ELF-1 (cell line): ENCODE measurements around the gene FAHD1.
A peak's percentile ranks its signal among the peaks of the same experiment; 100 is the strongest.
"Not testable (repeated sequence)": the region's sequence is repeated elsewhere in the genome, so short reads cannot be mapped to it uniquely, and the experiment has no call there.

Experiments used
- DNase-seq: peaks from one replicate; pipeline ENCODE4 v3.0.0-alpha.2; 2016; ENCODE audit warnings: low read depth, low spot score

FAHD1 gene

GRCh38 chr16:1789643-1790045 is 37.4 kb upstream of the FAHD1 start:
- no peak for DNase-seq

DNA sequence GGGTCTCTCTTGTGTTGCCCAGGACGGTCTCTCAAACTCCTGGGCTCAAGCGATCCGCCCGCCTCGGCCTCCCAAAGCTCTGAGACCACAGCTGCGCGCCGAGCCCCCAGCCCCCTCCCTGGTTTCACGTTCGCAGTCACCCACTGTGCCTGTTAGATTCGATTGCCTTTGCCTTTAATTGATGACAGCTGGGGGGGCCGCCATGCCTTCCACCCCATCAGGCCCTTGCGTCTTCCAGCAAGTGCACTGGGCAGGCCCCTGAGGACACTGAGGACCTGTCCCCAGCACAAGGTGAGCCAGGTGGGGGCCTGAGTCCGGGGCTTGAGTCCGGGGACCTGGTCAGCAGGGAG is 36.8 kb upstream of the FAHD1 start:
- DNase-seq = no peak

DNA sequence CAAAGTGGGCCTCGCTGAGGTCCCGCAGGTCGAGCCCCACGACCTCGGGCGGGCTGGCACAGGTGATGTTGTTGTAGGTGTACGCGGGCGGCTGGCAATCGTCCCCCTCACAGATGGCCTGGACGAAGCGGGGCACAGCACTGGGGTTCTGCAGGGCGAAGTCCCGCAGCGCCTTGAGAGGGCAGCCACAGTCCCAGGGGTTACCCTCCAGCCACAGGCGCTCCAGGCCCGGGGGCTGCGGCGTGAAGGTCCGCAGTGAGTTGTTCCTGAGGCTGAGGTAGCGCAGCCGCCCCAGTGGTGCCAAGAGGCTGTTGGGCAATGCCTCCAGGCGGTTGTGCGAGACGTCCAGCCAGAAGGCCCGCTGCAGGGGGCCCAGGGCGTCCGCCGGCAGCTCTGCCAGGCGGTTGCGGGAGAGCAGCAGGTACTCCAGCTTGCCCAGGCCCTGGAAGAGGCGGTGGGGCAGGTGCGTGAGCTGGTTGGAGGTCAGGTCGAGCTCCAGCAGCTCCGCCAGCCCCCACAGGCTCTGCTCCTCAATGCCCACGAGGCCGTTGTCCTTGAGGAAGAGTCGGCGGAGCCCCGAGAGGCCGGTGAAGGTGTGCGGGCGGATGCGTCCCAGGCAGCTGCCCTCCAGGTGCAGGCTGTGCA is 36.3 kb upstream of the FAHD1 start:
- no peak for DNase-seq

- no peak for DNase-seq
Measured at GRCh38 chr16:1791256-1791942, 35.6 kb upstream of the FAHD1 start.

DNA sequence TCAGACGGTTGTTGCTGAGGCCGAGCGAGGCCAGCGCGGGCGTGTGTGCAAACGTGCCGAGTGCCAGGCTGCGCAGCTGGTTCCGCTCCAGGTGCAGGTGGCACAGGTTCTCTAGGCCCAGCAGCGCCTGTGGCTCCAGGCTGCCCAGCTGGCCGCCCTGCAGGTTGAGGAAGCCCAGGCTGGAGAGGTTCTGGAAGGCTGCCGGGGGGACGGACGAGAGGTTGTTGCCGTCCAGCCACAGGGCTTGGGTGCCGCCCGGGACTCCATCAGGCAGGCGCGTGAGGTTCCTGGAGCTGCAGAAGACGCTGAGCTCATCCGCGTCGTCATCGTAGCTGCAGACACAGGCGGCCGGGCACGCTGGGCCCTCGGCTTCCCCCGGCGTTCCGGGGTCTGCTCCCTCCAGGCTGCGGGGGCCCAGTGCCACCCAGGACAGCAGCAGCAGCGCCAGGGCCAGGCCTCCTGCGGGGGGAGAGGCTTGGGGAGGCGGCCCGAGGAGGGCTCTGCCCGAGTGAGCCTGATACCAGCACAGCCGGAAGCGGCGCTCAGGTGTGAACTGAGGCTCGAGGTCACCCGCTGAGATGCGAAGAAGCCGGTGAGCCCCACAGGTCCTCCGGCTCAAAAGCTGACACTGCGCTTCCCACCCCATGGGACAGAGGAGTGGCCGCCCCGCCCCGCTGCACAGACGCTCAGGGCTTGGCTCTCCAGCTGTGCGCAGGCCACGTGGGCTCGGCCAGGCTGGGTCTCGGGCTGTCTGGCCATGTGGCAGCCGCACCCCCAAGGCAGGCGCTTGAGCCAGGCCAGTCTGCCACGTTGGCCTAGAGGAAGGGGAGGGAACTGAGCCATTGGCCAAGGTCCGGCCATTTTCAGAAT is 34.8 kb upstream of the FAHD1 start:
- no peak for DNase-seq

GRCh38 chr16:1792836-1793577 is 34.0 kb upstream of the FAHD1 start:
- DNase-seq = no peak

DNA sequence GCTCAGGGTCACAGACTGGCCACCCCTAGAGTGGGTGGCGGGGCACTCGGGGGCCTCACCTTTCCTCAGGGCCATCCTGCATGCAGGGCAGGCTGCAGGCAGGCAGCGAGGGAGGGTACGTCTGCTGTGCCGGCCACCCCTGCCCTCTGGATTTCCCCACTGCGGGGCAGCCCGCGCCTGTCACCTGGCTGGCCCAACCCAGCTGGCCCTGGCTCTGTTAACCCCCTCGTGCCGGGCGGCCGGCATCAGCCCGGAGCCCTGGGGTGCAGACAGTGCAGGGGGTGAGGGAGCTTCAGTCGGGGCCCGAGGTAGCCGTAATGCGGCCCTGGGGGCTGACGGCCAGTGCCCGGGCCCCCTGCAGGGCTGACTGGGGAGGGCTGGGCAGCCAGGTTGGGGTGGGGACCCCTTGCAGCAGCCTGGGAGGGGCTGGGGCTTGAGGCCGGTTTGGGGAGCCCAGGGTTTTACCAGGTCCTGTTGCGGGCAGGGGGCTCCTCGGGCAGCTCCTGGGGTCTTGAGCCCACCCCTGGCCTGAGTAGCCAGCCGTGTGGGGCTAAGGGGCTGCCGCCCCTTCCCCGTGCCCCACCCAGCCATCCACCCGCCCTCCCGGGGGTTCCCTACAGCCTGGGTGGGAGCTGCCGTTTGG is 33.3 kb upstream of the FAHD1 start, which contains the start of gene IGFALS:
Gene IGFALS, minus strand, starts transcription at position 128 of the 643 bp plus-strand sequence. Its CDS starts 53 bp downstream, at position 75.
- DNase-seq = no peak

DNA sequence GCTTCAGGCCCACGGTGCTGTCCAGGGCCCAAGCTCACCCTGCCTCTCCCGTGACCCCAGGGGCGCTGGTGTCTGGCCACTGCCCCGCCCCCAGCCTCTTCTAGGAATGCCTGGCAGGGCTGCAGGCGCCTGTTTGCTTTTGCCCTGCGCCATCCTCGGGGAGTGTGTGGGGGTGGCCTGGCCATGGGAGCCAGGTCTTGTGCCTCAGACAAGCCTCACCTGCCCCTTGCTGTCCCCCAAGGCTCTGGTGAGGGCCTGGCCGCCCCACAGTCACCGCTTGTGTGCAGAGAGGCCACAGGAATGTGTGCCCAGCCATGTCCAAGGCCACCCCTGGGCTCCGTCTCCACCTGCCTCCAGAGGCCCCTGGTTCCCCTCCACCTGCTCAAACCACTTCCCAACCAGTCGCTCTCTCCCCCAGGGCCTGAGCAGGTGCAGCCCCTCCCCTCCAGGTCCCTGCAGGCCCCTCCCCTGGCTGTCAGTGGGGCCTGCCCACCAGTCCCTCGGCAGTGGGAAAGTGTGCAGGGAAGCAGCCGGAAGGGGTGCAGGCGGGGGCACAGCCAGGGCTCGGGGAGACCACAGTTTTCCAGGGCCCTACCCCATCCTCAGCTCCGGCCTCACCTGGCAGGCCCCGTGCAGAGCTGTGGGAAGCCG is 32.7 kb upstream of the FAHD1 start:
- no peak for DNase-seq

GRCh38 chr16:1794908-1795666 is 31.9 kb upstream of the FAHD1 start:
- DNase-seq = no peak

GRCh38 chr16:1799263-1799662 is 27.7 kb upstream of the FAHD1 start:
- DNase-seq = not testable (repeated sequence)

DNA sequence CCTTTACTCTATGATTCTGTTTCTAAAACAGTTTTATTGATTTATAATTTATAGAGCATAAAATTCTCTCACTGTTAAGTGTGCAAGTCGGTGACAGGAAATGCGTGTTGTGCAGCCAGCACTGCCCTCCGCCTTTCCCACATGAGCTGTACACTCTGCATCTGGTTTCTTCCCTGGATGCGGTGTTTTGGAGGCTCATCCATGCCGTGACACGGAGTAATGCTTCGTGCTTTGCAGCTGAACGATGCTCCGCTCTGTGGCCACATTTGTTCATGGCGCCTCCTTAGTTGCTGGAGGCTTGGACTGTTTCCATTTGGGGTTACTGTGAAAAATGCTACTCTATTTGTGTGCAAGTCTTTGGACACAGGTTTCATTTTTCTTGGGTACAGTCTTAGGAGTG is 26.3 kb upstream of the FAHD1 start:
- no peak for DNase-seq

DNA sequence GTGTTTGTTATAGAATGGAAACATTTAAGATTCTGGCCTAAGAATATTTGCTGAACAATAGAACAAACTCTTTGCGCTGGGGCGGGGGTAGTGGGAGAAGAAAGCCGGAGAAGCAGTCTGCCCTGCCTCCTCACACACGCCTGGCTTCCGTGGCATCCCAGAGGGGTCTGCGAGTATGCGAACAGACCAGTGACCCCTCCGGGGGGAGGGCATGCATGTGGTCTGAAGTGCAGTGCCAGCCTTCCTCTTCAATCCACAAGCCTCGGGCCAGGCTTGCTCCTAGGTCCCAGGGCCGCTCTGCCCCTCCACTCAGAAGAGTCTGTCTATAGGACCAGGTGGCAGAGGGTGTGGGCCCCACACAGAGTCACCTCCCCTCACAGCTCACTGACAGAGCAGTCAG is 19.4 kb upstream of the FAHD1 start:
- DNase-seq = no peak

GRCh38 chr16:1808691-1809090 is 18.3 kb upstream of the FAHD1 start:
- no peak for DNase-seq

DNA sequence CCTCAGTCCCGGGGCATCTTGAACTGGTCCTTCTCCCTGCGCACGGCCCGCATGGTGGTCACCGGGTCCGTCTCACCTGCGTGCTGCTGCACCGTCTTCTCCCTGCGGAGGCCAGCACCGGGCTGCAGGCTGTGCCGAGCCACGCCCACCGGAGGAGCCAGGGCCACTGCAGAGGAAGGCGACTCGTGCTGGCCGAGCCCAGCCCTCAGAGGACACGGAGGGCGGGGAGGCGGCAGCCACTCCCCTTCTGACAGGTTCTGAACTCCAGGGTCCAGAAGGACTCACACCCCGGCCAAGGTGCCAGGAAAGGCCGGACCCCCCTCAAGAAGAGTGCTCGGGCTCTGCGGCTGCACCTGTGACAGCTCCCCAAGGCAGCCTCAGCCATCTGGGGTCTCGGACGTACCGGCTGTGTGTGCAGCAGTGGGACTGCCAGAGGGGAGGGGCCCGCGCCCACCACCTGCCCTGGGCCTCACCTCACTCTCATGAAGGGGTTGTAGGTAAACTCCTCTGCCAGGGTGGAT is 17.7 kb upstream of the FAHD1 start:
- peak; percentile 55 for DNase-seq

DNA sequence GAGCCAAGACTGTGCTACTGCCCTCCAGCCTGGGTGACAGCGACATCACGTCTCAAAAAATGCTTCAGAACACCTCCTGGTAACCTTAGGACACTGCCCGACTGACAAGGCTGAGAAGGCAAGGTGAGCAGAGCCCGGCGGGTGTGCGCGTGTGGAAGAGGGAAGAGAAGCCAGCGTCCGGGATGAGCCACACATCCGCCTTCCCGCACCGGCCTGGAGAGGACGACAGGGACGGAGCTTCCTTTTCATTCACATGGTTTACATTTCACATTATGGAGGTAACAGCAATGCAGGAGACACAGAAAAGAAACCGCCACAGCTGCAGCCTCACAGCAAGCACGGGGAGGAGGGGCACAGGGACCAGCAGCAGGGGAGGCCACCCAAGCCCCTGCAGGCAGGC is 16.9 kb upstream of the FAHD1 start:
- DNase-seq = no peak

DNA sequence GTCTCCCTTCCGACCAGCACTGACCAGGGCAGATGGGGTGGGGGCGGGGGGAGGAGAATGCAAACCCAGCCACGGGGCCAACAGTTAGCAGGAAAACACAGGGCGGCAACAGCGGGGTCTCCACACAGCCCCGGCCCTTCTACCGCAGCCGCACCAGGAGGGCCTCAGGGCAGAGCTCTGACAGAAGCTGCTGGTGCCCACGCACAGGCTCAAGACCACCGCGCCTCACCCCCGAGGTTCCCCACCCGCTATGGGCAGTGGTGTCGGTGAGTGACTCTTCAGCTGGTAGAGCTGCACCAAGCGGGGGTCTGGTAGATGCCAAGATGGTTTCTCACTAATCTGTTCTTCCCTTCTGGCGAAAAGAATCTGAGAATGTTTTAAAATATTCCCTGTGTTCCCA is 16.5 kb upstream of the FAHD1 start:
- DNase-seq = no peak

GRCh38 chr16:1812732-1813163 is 14.3 kb upstream of the FAHD1 start:
- peak; percentile 53 for DNase-seq

DNA sequence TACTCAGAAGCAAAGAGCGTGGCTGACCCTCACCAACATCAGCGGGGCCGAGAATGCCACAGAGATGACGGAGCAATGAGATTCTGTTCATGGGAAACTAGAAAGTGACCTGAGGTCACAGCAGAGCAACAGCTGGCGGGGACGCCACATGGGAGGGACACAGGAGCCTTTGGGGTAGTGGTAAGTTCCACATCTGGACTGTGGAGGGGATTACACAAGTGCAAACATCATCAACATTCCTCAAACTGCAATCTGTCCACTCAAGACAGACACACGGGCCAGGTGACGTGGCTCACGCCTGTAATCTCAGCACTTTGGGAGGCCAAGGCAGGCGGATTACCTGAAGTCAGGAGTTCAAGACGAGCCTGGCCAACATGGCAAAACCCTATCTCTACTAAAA is 11.5 kb upstream of the FAHD1 start:
- no peak for DNase-seq

GRCh38 chr16:1816396-1817275 is 10.4 kb upstream of the FAHD1 start:
- DNase-seq = no peak
